NCI-H1048 (cell line): ENCODE data around the gene FXYD3.
"Not testable (repeated sequence)": the region's sequence is repeated elsewhere in the genome, so short reads cannot be mapped to it uniquely, and the experiment has no call there.

Experiments used
- DNase-seq: peaks from one replicate; lab custom pipeline; 2025; lab: John Stamatoyannopoulos, UW

FXYD3 gene

GRCh38 chr19:35125270-35125717 is 9.7 kb downstream of the FXYD3 start:
- DNase-seq, result no peak

- DNase-seq, result no peak
Measured at GRCh38 chr19:35125749-35126623, 10.4 kb downstream of the FXYD3 start.

GRCh38 chr19:35126624-35126959 is 11.0 kb downstream of the FXYD3 start:
- no peak for DNase-seq

- no peak for DNase-seq
Measured at GRCh38 chr19:35127871-35128270, 12.2 kb downstream of the FXYD3 start.

GRCh38 chr19:35128398-35129057 is 12.9 kb downstream of the FXYD3 start:
- no peak for DNase-seq

DNA sequence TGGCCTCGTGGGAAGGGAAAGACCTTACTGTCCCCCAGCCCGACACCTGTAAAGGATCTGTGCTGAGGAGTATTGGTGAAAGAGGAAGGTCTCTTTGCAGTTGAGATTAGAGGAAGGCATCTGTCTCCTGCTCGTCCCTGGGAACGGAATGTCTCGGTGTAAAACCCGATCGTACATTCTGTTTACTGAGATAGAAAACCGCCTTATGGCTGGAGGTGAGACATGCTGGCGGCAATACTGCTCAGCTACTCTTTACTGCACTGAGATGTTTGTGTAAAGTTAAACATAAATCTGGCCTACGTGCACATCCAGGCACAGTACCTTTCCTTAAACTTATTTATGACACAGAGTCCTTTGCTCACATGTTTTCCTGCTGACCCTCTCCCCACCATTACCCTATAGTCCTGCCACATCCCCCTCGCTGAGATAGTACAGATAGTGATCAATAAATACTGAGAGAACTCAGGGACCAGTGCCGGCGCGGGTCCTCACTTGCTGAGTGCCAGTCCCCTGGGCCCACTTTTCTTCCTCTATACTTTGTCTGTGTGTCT is 14.2 kb downstream of the FXYD3 start:
- DNase-seq, result not testable (repeated sequence)

DNA sequence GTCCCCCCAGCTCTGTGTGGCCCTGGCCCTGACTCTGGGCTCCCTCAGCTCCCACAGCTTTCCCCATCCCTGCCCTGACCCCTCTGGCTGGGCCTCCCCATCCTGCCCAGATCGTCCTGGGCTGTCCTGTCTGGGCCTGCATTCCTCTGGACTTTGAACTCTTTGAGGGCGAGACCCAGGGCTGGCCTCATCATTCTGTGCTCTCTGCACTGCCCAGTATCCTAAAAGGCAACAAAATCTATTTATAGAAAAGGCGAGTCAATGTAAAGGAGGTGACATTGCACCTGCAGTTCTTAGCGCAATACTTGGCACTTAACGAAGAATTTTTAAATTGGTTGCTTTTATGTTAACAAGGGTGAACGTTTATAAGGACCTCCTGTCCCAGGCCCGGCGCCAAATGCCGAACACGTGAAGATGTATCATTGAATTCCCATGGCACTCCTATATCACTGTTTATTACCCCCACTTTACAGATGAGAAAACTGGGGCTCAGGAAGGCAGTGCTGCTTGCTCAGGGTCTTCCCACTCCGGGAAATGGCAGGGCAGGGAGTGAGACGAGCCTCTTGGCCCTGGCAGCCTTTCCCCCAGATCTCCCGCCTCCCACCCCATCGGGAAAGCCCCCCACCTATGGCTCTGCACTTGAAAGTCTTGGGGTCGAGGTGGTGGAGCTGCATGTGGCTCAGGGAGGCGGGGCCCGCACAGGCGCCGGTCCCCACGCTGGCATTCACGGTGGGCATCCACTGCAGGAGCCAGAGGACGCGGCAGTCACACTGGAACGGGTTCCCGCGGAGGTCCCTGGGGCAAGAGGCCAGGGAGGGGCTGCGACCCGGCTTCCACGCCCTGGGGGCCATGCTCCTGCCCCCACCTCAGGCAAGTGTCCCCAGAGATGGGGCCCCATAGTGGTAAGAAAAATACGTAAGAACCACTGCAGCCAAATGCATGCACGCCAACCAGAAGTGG is 15.4 kb downstream of the FXYD3 start:
- no peak for DNase-seq

GRCh38 chr19:35132254-35132653 is 16.6 kb downstream of the FXYD3 start:
- DNase-seq, result no peak

DNA sequence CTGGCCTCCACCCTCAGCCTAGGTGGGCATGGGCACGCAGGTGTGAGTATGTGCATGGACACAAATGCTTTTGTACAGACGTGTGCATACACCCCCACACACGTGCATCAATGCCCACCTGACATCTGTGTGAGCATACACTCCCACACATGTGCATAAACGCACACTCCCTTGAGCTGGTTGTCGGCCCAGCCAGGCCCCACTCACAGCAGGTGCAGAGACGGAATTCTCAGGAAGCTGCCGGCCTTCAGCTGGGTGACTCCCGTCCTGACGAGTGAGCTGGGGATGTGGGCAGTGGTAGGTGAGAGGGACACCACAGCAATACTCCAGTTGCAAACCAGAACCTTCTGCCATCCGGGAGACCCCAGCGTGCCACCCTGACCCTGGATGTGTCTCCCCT is 18.2 kb downstream of the FXYD3 start:
- DNase-seq, result no peak

- DNase-seq, result no peak
Measured at GRCh38 chr19:35134601-35135242, 19.1 kb downstream of the FXYD3 start, which contains the start of gene LGI4. Gene LGI4 (minus strand): TSS chr19:35135059. CDS start chr19:35134680, 379 bp downstream.

- DNase-seq, result no peak
Measured at GRCh38 chr19:35135389-35135909, 19.8 kb downstream of the FXYD3 start.

DNA sequence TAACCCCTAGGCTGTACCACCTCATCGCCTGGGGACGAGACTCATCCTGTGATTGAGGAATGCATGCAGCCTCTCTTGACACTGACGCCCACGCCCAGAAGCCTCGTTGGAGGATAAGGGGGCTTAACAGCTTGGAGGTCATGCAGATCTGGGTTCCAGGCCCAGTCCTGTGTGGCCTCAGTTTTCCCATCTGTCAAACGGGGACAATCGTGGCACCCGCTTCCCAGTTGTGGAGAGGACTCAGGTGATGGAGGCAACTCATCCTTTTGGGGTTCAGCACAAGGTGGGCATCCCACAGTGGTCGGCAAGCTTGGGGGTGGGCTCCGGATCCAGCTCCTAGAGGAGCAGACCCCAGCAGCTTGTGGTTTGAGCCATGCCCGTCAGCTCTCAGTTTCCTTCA is 20.6 kb downstream of the FXYD3 start:
- DNase-seq, result no peak

- no peak for DNase-seq
Measured at GRCh38 chr19:35136977-35137702, 21.5 kb downstream of the FXYD3 start.

- no peak for DNase-seq
Measured at GRCh38 chr19:35138305-35138892, 22.8 kb downstream of the FXYD3 start, which contains the start of gene FXYD1. Gene FXYD1 (plus strand): TSS chr19:35138824. CDS start chr19:35140080, 1,256 bp downstream.

GRCh38 chr19:35140207-35140961 is 24.8 kb downstream of the FXYD3 start:
- no peak for DNase-seq

DNA sequence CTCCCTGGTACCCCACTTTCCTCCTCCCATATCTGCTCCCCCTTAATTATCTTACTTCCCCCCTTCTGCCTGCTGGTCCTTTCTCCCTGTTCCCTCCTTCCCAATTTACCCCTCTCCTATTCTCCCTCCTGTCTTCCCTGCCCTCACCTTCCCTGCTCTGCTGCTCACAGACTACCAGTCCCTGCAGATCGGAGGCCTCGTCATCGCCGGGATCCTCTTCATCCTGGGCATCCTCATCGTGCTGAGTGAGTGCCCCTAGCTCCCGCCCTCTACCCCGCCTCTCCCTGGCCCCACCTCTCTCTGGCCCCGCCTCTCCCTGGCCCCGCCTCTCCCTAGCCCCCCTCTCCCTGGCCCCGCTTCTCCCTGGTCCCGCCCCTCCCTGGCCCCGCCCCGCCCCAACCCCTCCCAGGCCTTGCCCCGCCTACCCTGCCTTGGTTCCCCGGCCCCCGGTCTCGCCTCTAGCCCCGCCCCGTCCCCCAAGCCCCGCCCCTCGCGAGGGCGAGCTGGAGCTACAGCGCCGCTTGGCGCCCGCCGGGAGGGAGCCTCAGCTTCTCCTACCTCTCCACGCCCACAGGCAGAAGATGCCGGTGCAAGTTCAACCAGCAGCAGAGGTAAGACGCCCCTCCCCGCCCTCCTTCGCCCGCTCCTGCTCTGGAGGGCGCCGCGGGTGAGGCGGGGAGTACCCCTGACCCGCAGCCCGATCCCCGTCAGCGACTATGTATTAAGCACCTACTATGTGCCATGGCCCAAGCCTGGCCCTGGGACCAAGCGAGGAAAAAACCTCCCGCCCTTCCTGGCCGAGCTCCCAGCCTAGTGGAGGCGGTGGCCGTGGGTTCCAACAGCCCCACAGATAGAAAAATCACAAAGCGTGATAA is 25.6 kb downstream of the FXYD3 start:
- DNase-seq, result peak; percentile 60

DNA sequence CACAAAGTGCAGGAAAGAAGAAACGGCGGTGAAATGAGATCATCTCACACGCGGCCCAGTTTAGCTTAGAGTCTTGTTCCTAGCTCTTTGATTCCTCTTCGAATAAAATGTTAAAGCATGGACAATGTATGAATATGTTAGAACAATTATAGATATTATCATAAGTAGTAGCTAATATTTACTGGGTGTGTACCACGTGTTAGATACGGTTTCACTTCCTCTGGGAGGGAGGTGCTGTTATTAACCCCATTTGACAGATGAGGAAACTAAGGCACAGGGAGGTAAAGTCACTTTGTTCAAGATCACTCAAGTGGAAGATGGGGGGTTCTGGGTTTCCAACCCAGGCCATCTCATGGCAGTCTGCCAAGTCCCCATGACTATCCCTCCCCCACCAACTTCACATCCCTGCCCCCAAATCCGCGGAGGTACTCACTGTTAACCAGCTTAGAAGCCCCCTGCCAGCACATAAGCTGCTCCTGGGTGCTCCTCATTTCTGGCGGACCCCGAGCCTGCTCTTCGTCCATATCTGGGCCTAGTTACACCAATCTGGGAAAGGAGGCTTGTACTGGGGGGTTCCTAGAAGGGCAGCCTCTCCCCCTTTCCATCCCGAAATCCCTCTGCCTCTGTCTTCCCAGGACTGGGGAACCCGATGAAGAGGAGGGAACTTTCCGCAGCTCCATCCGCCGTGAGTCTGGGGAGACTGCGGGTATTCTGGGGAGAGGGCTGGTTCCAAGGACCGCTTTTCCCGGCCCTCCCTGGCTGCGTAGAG is 26.4 kb downstream of the FXYD3 start:
- DNase-seq, result no peak
